Left ventricle myocardium inferior (tissue), 1 donor: Measurements from ENCODE around the gene PLB1. TPM values are rescaled to one million over a fixed set of nuclear protein-coding genes. Genes with fewer than 3 reads are reported as not detected.

Source experiments
- DNase-seq: peaks from one replicate; pipeline ENCODE4 v3.0.0-alpha.2; 2020
- H3K27ac ChIP-seq: fragments of 200-600 bp; replicated peaks from 2 replicates; pipeline ENCODE4 v1.8.0; 2021
- H3K27me3 ChIP-seq: fragments of 200-600 bp; 2 replicates; pipeline ENCODE4 v1.8.0; 2021; ENCODE audit warnings: low read depth
- H3K36me3 ChIP-seq: fragments of 200-600 bp; 2 replicates; pipeline ENCODE4 v1.8.0; 2021
- H3K4me1 ChIP-seq: fragments of 200-600 bp; 2 replicates; pipeline ENCODE4 v1.8.0; 2021
- H3K4me3 ChIP-seq: fragments of 200-600 bp; 2 replicates; pipeline ENCODE4 v1.8.0; 2021; ENCODE audit warnings: mild to moderate bottlenecking, moderate library complexity
- H3K9me3 ChIP-seq: fragments of 200-600 bp; replicated peaks from 2 replicates; pipeline ENCODE4 v1.8.0; 2021
- intact Hi-C: fragments of 100-400 bp; cut with micrococcal nuclease; formaldehyde crosslinking; loops from one replicate; pipeline ENCODE4 v1.11.0; 2022
- total RNA-seq: library from RNA; stranded (reverse); fragmentation: NEBNext Ultra II Directional; extraction: Animal tissue kit (Norgen Biotek cat#: 25700); gene quantifications from one replicate; pipeline ENCODE4 v1.2.1, GENCODE V29; 2021
- TF ChIP-seq, protein P1 (sequence below): fragments of 200-600 bp; IDR thresholded peaks from 2 replicates; pipeline ENCODE4 v1.8.0; 2021; ENCODE audit warnings: antibody characterized with exemption, mild to moderate bottlenecking, borderline replicate concordance
- donor health status: DM: no; HTN: yes; CAD: no; lungs with severe emphysema.

The PLB1 gene
- total RNA-seq, 1 donor from 2014 or later: 2.4 TPM

DNA sequence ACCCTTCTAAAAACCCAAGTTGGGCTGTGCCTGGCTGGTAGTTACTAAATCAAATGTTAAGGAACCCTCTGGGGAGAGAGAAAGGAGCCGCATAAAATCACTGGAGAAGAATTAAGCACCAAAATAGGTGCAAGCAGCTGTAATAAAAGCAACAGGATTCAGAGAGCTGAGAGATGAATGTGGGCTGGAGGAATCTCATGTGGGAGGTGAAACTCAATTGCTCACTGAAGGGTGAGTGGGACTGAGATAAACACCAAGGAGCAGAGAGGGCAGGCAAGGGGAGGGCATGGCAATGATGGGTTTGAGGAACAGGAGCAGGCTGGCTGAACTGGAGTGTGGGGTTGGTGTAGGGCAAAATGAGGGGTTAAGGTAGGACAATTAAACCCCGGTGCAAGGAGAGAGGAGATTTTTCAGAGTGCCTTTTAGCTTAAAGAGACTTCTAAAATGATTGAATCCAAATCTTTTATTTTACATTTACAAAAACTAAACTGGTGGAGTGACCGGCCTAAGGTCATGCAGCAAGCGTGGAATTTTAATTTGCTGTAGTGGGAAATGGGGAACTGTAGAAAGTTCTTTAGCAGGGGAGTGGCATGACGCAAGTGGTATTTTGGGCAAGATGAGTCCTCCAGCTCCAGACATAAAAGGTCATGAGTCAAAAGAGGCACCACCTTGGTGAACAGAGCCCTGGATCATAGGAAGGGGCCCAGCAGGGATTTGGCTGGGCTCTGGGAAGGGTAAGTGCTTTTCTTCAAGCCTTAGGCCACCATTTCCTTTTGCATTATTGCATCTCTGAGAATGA is 10.5 kb downstream of the PLB1 start:
- Histone ChIP-seq H3K9me3 (no peaks in the 10 kb centered on the region), H3K27ac (no peak overlapping the region), H3K4me3 (no peak overlapping the region), H3K4me1 (no peaks in the 10 kb centered on the region), H3K36me3 (no peaks in the 10 kb centered on the region), H3K27me3 (no peaks in the 10 kb centered on the region)
- no peak for DNase-seq
- intact Hi-C loops: no loop called here
- TF ChIP-seq, protein P1, sequence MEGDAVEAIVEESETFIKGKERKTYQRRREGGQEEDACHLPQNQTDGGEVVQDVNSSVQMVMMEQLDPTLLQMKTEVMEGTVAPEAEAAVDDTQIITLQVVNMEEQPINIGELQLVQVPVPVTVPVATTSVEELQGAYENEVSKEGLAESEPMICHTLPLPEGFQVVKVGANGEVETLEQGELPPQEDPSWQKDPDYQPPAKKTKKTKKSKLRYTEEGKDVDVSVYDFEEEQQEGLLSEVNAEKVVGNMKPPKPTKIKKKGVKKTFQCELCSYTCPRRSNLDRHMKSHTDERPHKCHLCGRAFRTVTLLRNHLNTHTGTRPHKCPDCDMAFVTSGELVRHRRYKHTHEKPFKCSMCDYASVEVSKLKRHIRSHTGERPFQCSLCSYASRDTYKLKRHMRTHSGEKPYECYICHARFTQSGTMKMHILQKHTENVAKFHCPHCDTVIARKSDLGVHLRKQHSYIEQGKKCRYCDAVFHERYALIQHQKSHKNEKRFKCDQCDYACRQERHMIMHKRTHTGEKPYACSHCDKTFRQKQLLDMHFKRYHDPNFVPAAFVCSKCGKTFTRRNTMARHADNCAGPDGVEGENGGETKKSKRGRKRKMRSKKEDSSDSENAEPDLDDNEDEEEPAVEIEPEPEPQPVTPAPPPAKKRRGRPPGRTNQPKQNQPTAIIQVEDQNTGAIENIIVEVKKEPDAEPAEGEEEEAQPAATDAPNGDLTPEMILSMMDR: no peak

DNA sequence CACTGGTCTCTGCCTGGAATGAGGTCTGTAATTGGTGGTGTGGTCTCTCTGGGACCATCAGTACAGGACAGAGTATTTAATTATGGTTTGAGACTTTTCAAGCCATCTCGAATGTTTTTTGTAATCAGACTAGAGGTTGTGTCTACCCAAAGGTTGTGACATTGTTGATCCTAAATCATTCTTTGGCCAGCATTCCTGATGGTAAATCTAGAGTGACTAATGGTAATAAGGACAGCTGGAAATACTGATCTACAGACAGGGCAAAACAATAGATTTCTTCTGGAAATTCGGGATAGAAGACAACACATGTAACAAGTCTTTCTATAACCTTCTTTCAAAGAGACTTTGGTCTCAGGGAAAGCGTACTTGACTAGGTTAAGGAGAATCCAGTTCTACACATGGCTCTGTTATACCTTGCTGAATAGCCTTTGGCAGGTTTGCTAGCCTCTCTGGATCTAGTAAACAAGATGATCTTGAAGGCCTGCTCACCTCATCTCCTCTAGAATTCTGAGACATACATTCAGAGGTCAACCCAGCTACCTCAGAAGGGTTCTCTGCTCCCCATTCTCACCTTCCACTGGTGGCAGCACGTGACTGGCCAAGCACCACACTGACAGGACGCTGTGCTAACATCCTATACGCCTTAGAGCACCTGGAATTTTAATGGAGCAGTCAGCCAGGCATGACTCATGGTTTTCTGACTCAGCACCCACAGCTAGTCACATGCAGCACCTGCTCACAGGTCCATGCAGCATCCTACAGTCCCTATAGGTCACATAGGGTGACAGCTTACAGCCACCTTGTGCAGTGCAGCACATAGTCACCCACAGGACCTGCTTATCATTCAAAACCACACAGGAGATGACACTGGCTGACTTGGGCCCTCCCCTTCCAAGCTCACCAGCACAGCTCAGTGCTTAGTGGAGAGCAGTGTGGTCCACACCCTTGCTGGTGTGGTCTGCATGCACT is 12.2 kb downstream of the PLB1 start:
- intact Hi-C loops: no loop called here
- DNase-seq: no peak
- H3K36me3 ChIP-seq: no peaks in the 10 kb centered on the region
- TF ChIP-seq, protein P1: no peak
- H3K4me1 ChIP-seq: no peaks in the 10 kb centered on the region
- H3K27ac ChIP-seq: no peak overlapping the region
- no peak overlapping the region for H3K4me3 ChIP-seq
- H3K27me3 ChIP-seq: no peaks in the 10 kb centered on the region
- peaks cover 15% of the 10 kb centered on the region for H3K9me3 ChIP-seq

DNA sequence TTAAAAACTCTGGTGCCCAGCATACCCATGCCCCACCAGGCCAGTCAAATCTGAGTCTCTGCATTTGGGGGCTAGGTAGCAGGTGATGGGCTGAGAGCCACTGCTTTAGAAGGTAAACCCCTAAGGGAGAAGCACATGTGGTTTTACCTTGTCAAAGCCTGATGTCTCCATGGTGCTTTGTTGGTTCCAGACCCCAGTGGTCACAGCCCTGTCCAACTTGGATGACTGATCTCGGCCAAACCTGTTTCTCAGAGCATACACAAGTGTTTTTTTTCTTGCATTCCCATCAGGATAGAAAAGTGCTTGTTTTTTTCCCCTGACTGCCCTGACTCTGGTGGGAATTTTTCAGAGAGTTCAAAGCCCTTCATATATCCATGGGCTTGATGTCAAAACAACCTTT is 13.5 kb downstream of the PLB1 start:
- Histone ChIP-seq H3K4me3 (no peak overlapping the region), H3K36me3 (no peaks in the 10 kb centered on the region), H3K9me3 (peaks cover 15% of the 10 kb centered on the region), H3K27me3 (no peaks in the 10 kb centered on the region), H3K4me1 (no peaks in the 10 kb centered on the region), H3K27ac (no peak overlapping the region)
- no peak for DNase-seq
- intact Hi-C loops: no loop called here
- TF ChIP-seq, protein P1: no peak

DNA sequence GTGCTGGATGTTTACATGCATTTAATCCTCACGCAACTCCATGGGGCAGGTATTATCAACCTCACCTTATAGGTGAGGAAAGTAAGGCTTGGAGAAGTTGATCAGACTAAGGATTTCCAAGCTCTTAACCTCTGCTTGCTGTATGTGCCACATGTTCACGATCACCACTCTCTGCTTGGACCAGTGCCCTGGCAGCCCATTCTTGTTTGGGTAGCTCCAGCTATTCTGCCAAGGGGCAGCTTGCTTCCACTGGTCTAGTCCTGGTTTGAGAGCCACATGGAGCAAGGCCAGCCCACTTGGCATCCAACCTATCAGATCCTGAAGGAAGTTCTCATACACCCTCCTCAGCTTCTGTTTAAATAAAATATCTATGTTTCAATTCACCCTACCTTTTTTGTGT is 14.3 kb downstream of the PLB1 start:
- DNase-seq: peak; percentile 64
- H3K27me3 ChIP-seq: no peaks in the 10 kb centered on the region
- H3K36me3 ChIP-seq: no peaks in the 10 kb centered on the region
- intact Hi-C loops: no loop called here
- H3K4me1 ChIP-seq: no peaks in the 10 kb centered on the region
- peaks cover 15% of the 10 kb centered on the region for H3K9me3 ChIP-seq
- TF ChIP-seq, protein P1: no peak
- no peak overlapping the region for H3K27ac ChIP-seq
- H3K4me3 ChIP-seq: no peak overlapping the region

DNA sequence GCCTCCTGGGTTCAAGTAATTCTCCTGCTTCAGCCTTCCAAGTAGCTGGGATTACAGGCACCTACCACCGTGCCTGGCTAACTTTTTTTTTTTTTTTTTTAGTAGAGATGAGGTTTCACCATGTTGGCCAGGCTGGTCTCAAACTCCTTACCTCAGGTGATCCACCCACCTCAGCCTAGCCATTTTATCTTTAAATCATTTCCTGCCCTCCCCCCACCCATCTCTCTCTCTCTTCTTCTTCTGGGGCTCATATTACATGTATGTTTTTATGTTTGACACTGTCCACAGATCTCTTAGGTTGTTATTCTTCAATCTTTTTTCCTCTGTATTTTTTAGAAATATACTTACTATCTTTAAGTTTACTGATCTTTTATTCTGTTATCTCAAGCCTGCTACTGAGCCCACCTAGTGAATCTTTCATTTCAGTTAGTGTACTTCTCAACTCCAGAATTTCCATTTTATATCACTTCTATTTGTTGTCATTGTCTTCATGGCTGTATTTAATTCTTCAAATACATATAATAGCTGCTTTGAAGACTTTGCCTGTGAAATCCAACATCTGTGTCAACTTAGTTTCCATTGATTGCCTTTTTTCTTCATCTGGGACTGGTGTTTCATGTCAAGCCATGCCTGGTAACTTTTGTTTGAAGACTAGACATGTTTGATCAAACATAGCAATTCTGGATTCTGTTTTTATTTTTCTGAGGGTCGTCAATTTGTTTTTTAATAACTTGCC is 16.2 kb downstream of the PLB1 start:
- no peaks in the 10 kb centered on the region for H3K4me1 ChIP-seq
- no peak for DNase-seq
- intact Hi-C loops: no loop called here
- TF ChIP-seq, protein P1: no peak
- no peaks in the 10 kb centered on the region for H3K36me3 ChIP-seq
- peaks cover 6% of the 10 kb centered on the region for H3K27me3 ChIP-seq
- no peak overlapping the region for H3K27ac ChIP-seq
- peaks cover 15% of the 10 kb centered on the region for H3K9me3 ChIP-seq
- H3K4me3 ChIP-seq: no peak overlapping the region
